Tibial nerve (tissue), 4 donors: ENCODE data around the gene FETUB.

Experiments used
- CTCF ChIP-seq, 5 experiments: fragments of 200-600 bp in 3 of 5; fragments of 450-650 bp in 2 of 5; sonication (generic) in 3 of 5; IDR thresholded peaks; one replicate each; pipeline ENCODE4 v1.5.1; 2016 to 2019; ENCODE audit warnings: antibody characterized with exemption in 5 of 5, mild to moderate bottlenecking in 3 of 5, moderate library complexity in 2 of 5
- EP300 ChIP-seq, 2 donors: sonication (generic); formaldehyde crosslinking; IDR thresholded peaks; one replicate each; pipeline ENCODE4 v1.6.1; 2017; ENCODE audit warnings: antibody characterized with exemption in 2 of 2, mild to moderate bottlenecking in 1 of 2
- POLR2A ChIP-seq, 2 donors: fragments of 450-650 bp; IDR thresholded peaks; one replicate each; pipeline ENCODE4 v1.6.1; 2017; ENCODE audit warnings: antibody characterized with exemption in 2 of 2, mild to moderate bottlenecking in 2 of 2, moderate library complexity in 2 of 2

- TF ChIP-seq POLR2A (IDR thresholded peaks at IDR 0.05) (no peak), CTCF (IDR thresholded peaks at IDR 0.05) (no peak), EP300 (IDR thresholded peaks at IDR 0.05) (no peak)
Measured at GRCh38 chr3:186682812-186683211, 42.6 kb downstream of the FETUB start.
